Endothelial cell of umbilical vein (primary cell): ENCODE data around the gene DYRK4. TPM values are rescaled to one million over a fixed set of nuclear protein-coding genes. Genes with fewer than 3 reads are reported as not detected.

ENCODE experiments used
- BruUV-seq: library from RNA; stranded (reverse); fragments of 400-500 nt; replicated peaks from 2 replicates; lab custom pipeline; 2021; lab: Mats Ljungman, UMichigan
- CTCF ChIA-PET: fragments of 300-600, 350-600 bp; sonication (Branson Sonifier 250); formaldehyde crosslinking; loops from one replicate; lab custom pipeline; 2021; ENCODE audit warnings: antibody characterized with exemption, inconsistent platforms; lab: Charles Lee
- POLR2A ChIA-PET: fragments of 300-600, 350-600 bp; sonication (Branson Sonifier 250); formaldehyde crosslinking; loops from one replicate; lab custom pipeline; 2021; ENCODE audit warnings: antibody characterized with exemption, inconsistent platforms; lab: Charles Lee
- DNase-seq: peaks from one replicate; pipeline ENCODE4 v3.0.0-alpha.2; 2011; ENCODE audit warnings: low read depth, low spot score
- FAIRE-seq: peaks from 2 replicates; lab custom pipeline; 2011; peaks lifted over from hg19 to GRCh38; lab: Jason Lieb, UNC
- H2AFZ ChIP-seq: 2 replicates; pipeline ENCODE4 v1.6.0; 2012; ENCODE audit warnings: low read depth, low read length, control low read depth, inconsistent platforms
- H3K27ac ChIP-seq: 2 replicates; pipeline ENCODE4 v1.5.1; 2011; ENCODE audit warnings: low read depth, mild to moderate bottlenecking, control low read depth, low read length, moderate library complexity; ENCODE audit not compliant: insufficient read depth
- H3K27me3 ChIP-seq, 2 experiments: 2 replicates each; pipeline versions ENCODE4 v1.6.0 to v1.6.1; 2011; ENCODE audit warnings: low read length in 2 of 2, mixed read lengths in 1 of 2; ENCODE audit not compliant: control insufficient read depth in 2 of 2, insufficient read depth in 2 of 2
- H3K36me3 ChIP-seq, 2 experiments: 2 replicates in 1 of 2; 3 replicates in 1 of 2; pipeline ENCODE4 v1.5.1; 2011; ENCODE audit warnings: low read length in 2 of 2, mild to moderate bottlenecking in 1 of 2, moderate library complexity in 1 of 2; ENCODE audit not compliant: control insufficient read depth in 2 of 2, insufficient read depth in 2 of 2; ENCODE audit errors: extremely low read depth in 1 of 2
- H3K4me1 ChIP-seq: 3 replicates; pipeline ENCODE4 v1.5.1; 2011; ENCODE audit warnings: mild to moderate bottlenecking, low read length; ENCODE audit not compliant: control insufficient read depth, insufficient read depth; ENCODE audit errors: extremely low read depth
- H3K4me2 ChIP-seq: 2 replicates; pipeline ENCODE4 v1.6.1; 2011; ENCODE audit warnings: low read length, control low read depth, mixed read lengths; ENCODE audit not compliant: insufficient read depth
- H3K4me3 ChIP-seq, 3 experiments: fragments of 200-600 bp in 1 of 3; sonication (generic), shearing (Covaris generic) in 1 of 3; replicated peaks in 1 of 3; 2 replicates each; pipeline ENCODE4 v1.5.1; 2011 to 2016; ENCODE audit warnings: control low read depth in 3 of 3, low read length in 3 of 3, mild to moderate bottlenecking in 2 of 3, inconsistent platforms in 1 of 3, low read depth in 1 of 3, moderate library complexity in 1 of 3; ENCODE audit not compliant: insufficient read depth in 1 of 3
- H3K79me2 ChIP-seq: 2 replicates; pipeline ENCODE4 v1.6.0; 2012; ENCODE audit warnings: low read length, inconsistent platforms; ENCODE audit not compliant: control insufficient read depth, insufficient read depth
- H3K9ac ChIP-seq: replicated peaks from 2 replicates; pipeline ENCODE3; 2011; ENCODE audit warnings: low read length, control low read depth; ENCODE audit not compliant: insufficient read depth; ENCODE audit errors: extremely low read depth
- H3K9me1 ChIP-seq: replicated peaks from 3 replicates; pipeline ENCODE4 v1.6.0; 2011; ENCODE audit warnings: mild to moderate bottlenecking, low read length; ENCODE audit not compliant: control insufficient read depth, insufficient read depth; ENCODE audit errors: extremely low read depth
- H3K9me3 ChIP-seq: replicated peaks from 2 replicates; pipeline ENCODE4 v1.5.1; 2012; ENCODE audit warnings: low read length, inconsistent platforms; ENCODE audit not compliant: control insufficient read depth, insufficient read depth
- H4K20me1 ChIP-seq: replicated peaks from 2 replicates; pipeline ENCODE3; 2011; ENCODE audit warnings: mild to moderate bottlenecking, low read length; ENCODE audit not compliant: control insufficient read depth, insufficient read depth; ENCODE audit errors: extremely low read depth
- CTCF ChIP-seq, 2 donors: IDR thresholded peaks; 1 replicate in 1 of 2; 2 replicates in 1 of 2; pipeline ENCODE4 v1.5.1; 2011; ENCODE audit warnings: low read length in 2 of 2, mild to moderate bottlenecking in 2 of 2, moderate library complexity in 2 of 2, control low read depth in 1 of 2, inconsistent platforms in 1 of 2, low read depth in 1 of 2; ENCODE audit not compliant: insufficient read depth in 1 of 2; ENCODE audit errors: extremely low read depth in 1 of 2
- EZH2 ChIP-seq: IDR thresholded peaks from 2 replicates; pipeline ENCODE4 v1.6.1; 2012; ENCODE audit warnings: borderline replicate concordance, low read depth, mild to moderate bottlenecking, moderate library complexity, low read length, inconsistent platforms; ENCODE audit not compliant: severe bottlenecking
- FOS ChIP-seq: IDR thresholded peaks from 2 replicates; pipeline ENCODE4 v1.6.1; 2011; ENCODE audit warnings: mild to moderate bottlenecking, low read length, moderate library complexity, borderline replicate concordance; ENCODE audit not compliant: insufficient read depth
- GATA2 ChIP-seq: IDR thresholded peaks from 2 replicates; pipeline ENCODE4 v1.7.0; 2011; ENCODE audit warnings: low read depth, mild to moderate bottlenecking, moderate library complexity, mixed read lengths, low read length; ENCODE audit not compliant: insufficient read length, insufficient read depth
- MAX ChIP-seq: IDR thresholded peaks from 2 replicates; pipeline ENCODE4 v1.6.1; 2011; ENCODE audit not compliant: insufficient read depth, insufficient read length
- MYC ChIP-seq: IDR thresholded peaks from one replicate; pipeline ENCODE4 v1.6.1; 2011; ENCODE audit warnings: mild to moderate bottlenecking, low read depth, low read length
- POLR2AphosphoS5 ChIP-seq: IDR thresholded peaks from 2 replicates; pipeline ENCODE4 v1.6.1; 2012; ENCODE audit warnings: low read depth, mild to moderate bottlenecking, control low read depth, low read length, moderate library complexity; ENCODE audit not compliant: insufficient read depth
- dilution Hi-C: fragments of 300-500 bp; cut with MboI; formaldehyde crosslinking; loops from one replicate; pipeline ENCODE4 v1.15.0; 2019; ENCODE audit warnings: low sequenced_read_pairs; ENCODE audit not compliant: extremely low pct_ligation_motif_present
- intact Hi-C: fragments of 100-400 bp; cut with micrococcal nuclease; formaldehyde crosslinking; loops from one replicate; pipeline ENCODE4 v1.10.0; 2022
- polyA plus RNA-seq, 4 experiments: library from polyadenylated mRNA; depleted of rRNA in 3 of 4; stranded (reverse) in 3 of 4; unstranded in 1 of 4; fragments of >200 nt; gene quantifications; 2 replicates each; pipeline versions ENCODE4 v1.2.1 to v1.2.3, GENCODE V29; 2011 to 2012; ENCODE audit warnings: missing spikeins in 1 of 4
- total RNA-seq: library from RNA; stranded (reverse); gene quantifications from 2 replicates; pipeline ENCODE4 v1.2.3, GENCODE V29; 2021

The DYRK4 gene
- total and polyA plus RNA-seq, 2 donors (not counting 3 experiments of a cell fraction or from before 2014, with no cell fraction given) = 38.7 to 45.4 TPM

GRCh38 chr12:4603946-4604345 lies 41.9 kb downstream of the DYRK4 start:
- CTCF ChIA-PET = interaction anchor here (0.5 to 2.7 kb wide), 14 partner anchors 10 to 155 kb away, joined by 3 to 13 read pairs (median 6); partner anchors contain the start of genes AKAP3, DYRK4, NDUFA9 and RAD51AP1
- Histone ChIP-seq H3K9me1 (no peaks in the 10 kb centered on the region), H3K4me3 (no peak overlapping the region), H3K9ac (no peak overlapping the region), H2AFZ (no peak overlapping the region), H3K27me3 (peaks cover 13 to 21% of the 10 kb centered on the region in 2 experiments), H4K20me1 (no peaks in the 10 kb centered on the region), H3K9me3 (no peaks in the 10 kb centered on the region), H3K36me3 (no peaks in the 10 kb centered on the region), H3K79me2 (peaks cover 4% of the 10 kb centered on the region), H3K4me2 (no peak overlapping the region), H3K27ac (no peak overlapping the region), H3K4me1 (peaks cover 13% of the 10 kb centered on the region)
- dilution Hi-C loops (no loop called here), intact Hi-C loops (loop anchor here (1.0 to 2.0 kb wide), 3 partner anchors 45 to 154 kb away; partner anchors contain the start of genes AKAP3, NDUFA9 and RAD51AP1)
- FAIRE-seq (no peak), DNase-seq (no peak)
- no TSS peak for BruUV-seq
- TF ChIP-seq FOS (no peak), MYC (no peak), CTCF (IDR thresholded peaks at IDR 0.05; ENCODE audit: extremely low read depth in 1 of 2, insufficient read depth in 1 of 2, low read depth in 1 of 2, low read length in 2 of 2) (no peak), GATA2 (no peak), POLR2AphosphoS5 (no peak), MAX (no peak), EZH2 (no peak)
- POLR2A ChIA-PET = no interaction called here
